GM12878 (cell line): ENCODE measurements around the gene PMM1. TPM values are rescaled to one million over a fixed set of nuclear protein-coding genes. Genes with fewer than 3 reads are reported as not detected.

Source experiments
- ATAC-seq: fragments of 200-7000 bp; cut with Tn5 transposase; 3 replicates; pipeline ENCODE4 v1.9.1; 2020; ENCODE audit warnings: mild to moderate bottlenecking, moderate library complexity
- BruUV-seq: library from RNA; stranded (reverse); fragments of 400-500 nt; replicated peaks from 2 replicates; lab custom pipeline; 2021; lab: Mats Ljungman, UMichigan
- CTCF ChIA-PET: fragments of 300-600 bp; sonication (Branson Sonifier 250); formaldehyde crosslinking; extraction: SDS; loops from one replicate; lab custom pipeline; 2021; ENCODE audit warnings: inconsistent platforms; lab: Yijun Ruan, JAX
- POLR2A ChIA-PET: fragments of 350-600 bp; formaldehyde crosslinking; extraction: SDS; loops from one replicate; lab custom pipeline; 2021; ENCODE audit warnings: inconsistent platforms; lab: Charles Lee
- RAD21 ChIA-PET: fragments of 300-600 bp; sonication (Branson Sonifier 250); formaldehyde crosslinking; loops from one replicate; lab custom pipeline; 2023; ENCODE audit warnings: antibody characterized with exemption; ENCODE audit not compliant: unreplicated experiment; lab: Charles Lee
- SMC1A ChIA-PET: fragments of 300-600 bp; sonication (Branson Sonifier 250); formaldehyde crosslinking; loops from one replicate; lab custom pipeline; 2023; ENCODE audit not compliant: unreplicated experiment, uncharacterized antibody; lab: Charles Lee
- DNase-seq: peaks from one replicate; pipeline ENCODE4 v3.0.0-alpha.2; 2011; ENCODE audit warnings: low read depth, low spot score
- FAIRE-seq: peaks from 3 replicates; lab custom pipeline; 2011; peaks lifted over from hg19 to GRCh38; lab: Jason Lieb, UNC
- H2AFZ ChIP-seq: 2 replicates; pipeline ENCODE4 v1.6.0; 2011; ENCODE audit warnings: low read depth, low read length, control low read depth; ENCODE audit not compliant: control insufficient read depth
- H3K27ac ChIP-seq: 2 replicates; pipeline ENCODE4 v1.5.1; 2011; ENCODE audit warnings: control low read depth; ENCODE audit not compliant: control insufficient read depth, insufficient read depth
- H3K27me3 ChIP-seq, 2 experiments: replicated peaks in 1 of 2; 2 replicates each; pipeline versions ENCODE4 v1.6.0 to v1.6.1; 2011; ENCODE audit warnings: low read length in 1 of 2; ENCODE audit not compliant: control insufficient read depth in 2 of 2, insufficient read depth in 2 of 2
- H3K36me3 ChIP-seq, 2 experiments: 2 replicates each; pipeline ENCODE4 v1.5.1; 2011; ENCODE audit warnings: low read length in 1 of 2; ENCODE audit not compliant: control insufficient read depth in 2 of 2, insufficient read depth in 2 of 2
- H3K4me1 ChIP-seq: 2 replicates; pipeline ENCODE4 v1.6.1; 2011; ENCODE audit warnings: mild to moderate bottlenecking, low read length, moderate library complexity, mixed read lengths; ENCODE audit not compliant: control insufficient read depth, insufficient read depth
- H3K4me2 ChIP-seq: 2 replicates; pipeline ENCODE4 v1.6.0; 2011; ENCODE audit warnings: control low read depth; ENCODE audit not compliant: control insufficient read depth, insufficient read depth
- H3K4me3 ChIP-seq: fragments of 200-600 bp; sonication (generic); 2 replicates; pipeline ENCODE4 v1.5.1; 2016
- H3K79me2 ChIP-seq: 2 replicates; pipeline ENCODE4 v1.6.0; 2011; ENCODE audit warnings: low read length; ENCODE audit not compliant: control insufficient read depth, insufficient read depth
- H3K9ac ChIP-seq: 2 replicates; pipeline ENCODE4 v1.8.0; 2011; ENCODE audit warnings: low read length, control low read depth, mixed read lengths; ENCODE audit not compliant: control insufficient read depth, insufficient read depth
- H3K9me3 ChIP-seq: replicated peaks from 3 replicates; pipeline ENCODE4 v1.5.1; 2011; ENCODE audit warnings: mild to moderate bottlenecking, low read length; ENCODE audit not compliant: control insufficient read depth, insufficient read depth
- H4K20me1 ChIP-seq: 2 replicates; pipeline ENCODE4 v1.6.0; 2011; ENCODE audit not compliant: control insufficient read depth, insufficient read depth
- CHD1 ChIP-seq: IDR thresholded peaks from 2 replicates; pipeline ENCODE4 v1.6.1; 2012; ENCODE audit warnings: low read depth, low read length, improper control_type of control experiment
- GATAD2B ChIP-seq: fragments of 450-650 bp; conservative IDR thresholded peaks from 2 replicates; pipeline ENCODE4 v1.6.1; 2017; ENCODE audit warnings: low read depth, mild to moderate bottlenecking, moderate library complexity
- HDAC2 ChIP-seq: fragments of 200-600 bp; sonication (generic); IDR thresholded peaks from 2 replicates; pipeline ENCODE4 v1.6.1; 2017
- MLLT1 ChIP-seq: fragments of 450-650 bp; IDR thresholded peaks from 2 replicates; pipeline ENCODE4 v1.6.1; 2016; ENCODE audit warnings: mild to moderate bottlenecking
- NR2C2 ChIP-seq: IDR thresholded peaks from 2 replicates; pipeline ENCODE4 v1.6.1; 2011; ENCODE audit warnings: borderline replicate concordance, low read depth; ENCODE audit not compliant: control insufficient read depth, insufficient read length
- POLR2A ChIP-seq: IDR thresholded peaks from 2 replicates; pipeline ENCODE4 v1.6.1; 2011; ENCODE audit warnings: low read depth, mild to moderate bottlenecking, low read length
- RFX5 ChIP-seq: IDR thresholded peaks from 2 replicates; pipeline ENCODE4 v1.6.1; 2011; ENCODE audit warnings: low read depth, low read length, improper control_type of control experiment
- SIX5 ChIP-seq: IDR thresholded peaks from 2 replicates; pipeline ENCODE4 v1.6.1; 2011; ENCODE audit warnings: mild to moderate bottlenecking, low read depth, low read length, moderate library complexity; ENCODE audit not compliant: severe bottlenecking
- STAT1 ChIP-seq: fragments of 450-650 bp; conservative IDR thresholded peaks from 2 replicates; pipeline ENCODE4 v1.6.1; 2014; ENCODE audit warnings: antibody characterized with exemption, mild to moderate bottlenecking
- USF2 ChIP-seq: IDR thresholded peaks from 2 replicates; pipeline ENCODE4 v1.6.1; 2011; ENCODE audit warnings: low read depth, low read length, improper control_type of control experiment, borderline replicate concordance
- ZBTB11 ChIP-seq: fragments of 450-650 bp; formaldehyde crosslinking; IDR thresholded peaks from 2 replicates; pipeline ENCODE4 v1.5.0; 2022; ENCODE audit warnings: mild to moderate bottlenecking, missing genetic modification characterization
- WGBS: methylation state at CpG from one replicate; pipeline ENCODE4 v1.1.6; 2016; ENCODE audit warnings: low lambda C conversion rate; ENCODE audit not compliant: insufficient replicate concordance, insufficient coverage; ENCODE audit errors: missing lambda C conversion rate; 5-methylcytosine and 5-hydroxymethylcytosine counted together
- in situ Hi-C: fragments of 300-500 bp; cut with MboI; formaldehyde crosslinking; loops from 9 replicates; pipeline ENCODE4 v1.14.3; 2018; ENCODE audit warnings: mixed read lengths
- intact Hi-C: fragments of 100-400 bp; cut with micrococcal nuclease; formaldehyde crosslinking; loops from one replicate; pipeline ENCODE4 v1.14.2; 2022; ENCODE audit not compliant: unreplicated experiment
- polyA plus RNA-seq, 11 experiments: library from polyadenylated mRNA; depleted of rRNA in 4 of 11; unstranded in 6 of 11; stranded (reverse) in 5 of 11; fragments of >200 nt; fragmentation: Nextera tagmentation in 4 of 11; fragmentation: Illumina TruSeq in 1 of 11; extraction: Ambion mirVana in 4 of 11; extraction: Trizol in 1 of 11; gene quantifications; 1 replicate in 1 of 11; 2 replicates in 10 of 11; pipeline versions ENCODE4 v1.2.1 to v1.2.3, GENCODE V29; 2011 to 2016; ENCODE audit warnings: inconsistent platforms in 2 of 11, missing spikeins in 2 of 11, low read depth in 1 of 11
- total RNA-seq, 4 experiments: library from RNA; depleted of rRNA in 3 of 4; stranded (reverse); fragments of >200 nt in 3 of 4; fragmentation: Illumina TruSeq in 1 of 4; extraction: Trizol in 1 of 4; gene quantifications; 2 replicates each; pipeline versions ENCODE4 v1.2.1 to v1.2.3, GENCODE V29; 2013 to 2021
- TF ChIP-seq, protein P1 (sequence below): IDR thresholded peaks from 2 replicates; pipeline ENCODE4 v1.6.1; 2012; ENCODE audit warnings: low read depth, low read length, improper control_type of control experiment

The PMM1 gene
- total and polyA plus RNA-seq, 10 of the 15 experiments (the other 5 are each of a cell fraction or from before 2014, with no cell fraction given), result 8.2 to 32.2 (median 16.9) TPM

DNA sequence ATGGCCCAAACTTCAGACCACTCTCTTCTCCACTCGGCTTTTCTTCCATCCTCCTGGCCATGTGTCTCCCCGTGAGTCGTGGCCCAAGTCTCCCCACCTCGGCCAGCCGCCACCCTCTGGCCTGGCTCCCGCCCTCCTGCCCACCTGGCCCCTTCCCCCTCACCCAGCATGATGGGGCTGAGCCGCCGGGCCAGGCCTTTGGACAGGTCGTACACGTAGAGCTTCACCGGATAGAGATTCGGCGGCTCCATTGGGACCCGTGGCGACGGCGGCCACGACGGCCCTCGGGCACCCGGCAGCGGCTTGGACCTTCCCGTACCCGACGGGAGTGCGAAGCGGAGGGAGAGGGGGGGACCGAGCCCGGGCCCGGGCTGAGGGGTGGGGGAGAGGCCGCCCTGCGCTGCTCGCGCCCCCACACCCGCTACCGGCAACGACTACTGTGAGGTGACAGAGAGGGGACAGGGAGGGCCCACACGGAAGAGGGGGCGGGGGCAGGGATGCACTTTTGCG lies 31.0 kb upstream of the PMM1 start, which contains the start of gene DESI1:
Gene DESI1 (minus strand): TSS at position 455 of the 510 bp plus-strand sequence. CDS start 204 bp downstream, at position 251.
- DNase-seq, result no peak
- Histone ChIP-seq H3K4me2 (peak within 1 kb of the TSS; percentile 89), H3K9ac (peak within 1 kb of the TSS; percentile 97), H3K4me3 (peak within 1 kb of the TSS; percentile 95), H3K27ac (peak within 1 kb of the TSS; percentile 97), H3K36me3 (peaks cover 2 to 6% of the 10 kb centered on the region in 2 experiments; a peak in 3 of 4 replicates), H3K79me2 (peaks cover 59% of the 10 kb centered on the region), H3K4me1 (peaks cover 5% of the 10 kb centered on the region), H3K27me3 (no peaks in the 10 kb centered on the region), H4K20me1 (peaks cover 4% of the 10 kb centered on the region; the same call in 1 of the 2 replicates), H2AFZ (peak within 1 kb of the TSS; percentile 97), H3K9me3 (no peaks in the 10 kb centered on the region)
- no peak for FAIRE-seq
- ChIA-PET SMC1A (interaction anchor here (2.1 kb wide), 1 partner anchor 17 kb away, joined by 8 read pairs; no protein-coding TSS in a partner anchor), CTCF (interaction anchor here (0.6 to 4.2 kb wide), 6 partner anchors 16 to 94 kb away, joined by 3 to 16 read pairs (median 3); partner anchors contain the start of genes PMM1 and POLR3H), POLR2A (interaction anchor here (0.7 to 4.7 kb wide), 13 partner anchors 17 to 764 kb away, joined by 3 to 74 read pairs (median 6); partner anchors contain the start of genes CCDC134, CENPM, PMM1 and SNU13), RAD21 (interaction anchor here (0.6 to 2.1 kb wide), 11 partner anchors 17 to 323 kb away, joined by 3 to 10 read pairs (median 4); partner anchors contain the start of genes PMM1 and POLR3H)
- 1% methylated on average over 34 of the region's 40 CpGs for WGBS
- intact Hi-C loops (loop anchor here (2.0 kb wide), 1 partner anchor 44 kb away; no protein-coding TSS in a partner anchor), in situ Hi-C loops (no loop called here)
- ATAC-seq, result peak; percentile 86
- BruUV-seq, result no TSS peak
- peak; percentile 96 for TF ChIP-seq POLR2A
- 0 out of 2 replicates have a peak, but pooled peaks have one; percentile 48 for TF ChIP-seq GATAD2B
- no peak; the same call in none of the 2 replicates for TF ChIP-seq MLLT1
- no peak for TF ChIP-seq RFX5
- no peak for TF ChIP-seq STAT1
- no peak for TF ChIP-seq NR2C2
- TF ChIP-seq SIX5, result no peak
- no peak for TF ChIP-seq ZBTB11 (CRISPR knock-in tag)
- no peak for TF ChIP-seq CHD1
- TF ChIP-seq USF2, result no peak
- TF ChIP-seq HDAC2, result no peak
- TF ChIP-seq, protein P1, sequence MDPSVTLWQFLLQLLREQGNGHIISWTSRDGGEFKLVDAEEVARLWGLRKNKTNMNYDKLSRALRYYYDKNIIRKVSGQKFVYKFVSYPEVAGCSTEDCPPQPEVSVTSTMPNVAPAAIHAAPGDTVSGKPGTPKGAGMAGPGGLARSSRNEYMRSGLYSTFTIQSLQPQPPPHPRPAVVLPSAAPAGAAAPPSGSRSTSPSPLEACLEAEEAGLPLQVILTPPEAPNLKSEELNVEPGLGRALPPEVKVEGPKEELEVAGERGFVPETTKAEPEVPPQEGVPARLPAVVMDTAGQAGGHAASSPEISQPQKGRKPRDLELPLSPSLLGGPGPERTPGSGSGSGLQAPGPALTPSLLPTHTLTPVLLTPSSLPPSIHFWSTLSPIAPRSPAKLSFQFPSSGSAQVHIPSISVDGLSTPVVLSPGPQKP, result no peak
